Left lung (tissue), 10 donors: ENCODE measurements around the gene XPC. TPM values are rescaled to one million over a fixed set of nuclear protein-coding genes. Genes with fewer than 3 reads are reported as not detected.

Experiments
- ATAC-seq: fragments of 200-7000 bp; cut with Tn5 transposase; one replicate; pipeline ENCODE4 v1.9.1; 2020; ENCODE audit warnings: moderate library complexity
- DNase-seq, 4 donors: peaks; one replicate each; pipeline ENCODE4 v3.0.0-alpha.2; 2013 to 2020
- H3K27ac ChIP-seq, 2 donors: fragments of 200-600 bp; sonication (generic) in 1 of 2; one replicate each; pipeline versions ENCODE4 v1.5.0 to v1.8.0; 2020 to 2021
- H3K27me3 ChIP-seq, 2 donors: fragments of 200-600 bp; sonication (generic) in 1 of 2; one replicate each; pipeline versions ENCODE4 v1.5.0 to v1.8.0; 2020 to 2021
- H3K36me3 ChIP-seq, 2 donors: fragments of 200-600 bp; sonication (generic) in 1 of 2; one replicate each; pipeline versions ENCODE4 v1.5.0 to v1.8.0; 2020 to 2021
- H3K4me1 ChIP-seq, 2 donors: fragments of 200-600 bp; one replicate each; pipeline ENCODE4 v1.8.0; 2021
- H3K4me3 ChIP-seq, 2 donors: fragments of 200-600 bp; sonication (generic) in 1 of 2; one replicate each; pipeline versions ENCODE4 v1.5.0 to v1.8.0; 2020 to 2021; ENCODE audit warnings: mild to moderate bottlenecking in 1 of 2
- H3K9me3 ChIP-seq, 2 donors: fragments of 200-600 bp; sonication (generic) in 1 of 2; one replicate each; pipeline versions ENCODE4 v1.5.0 to v1.8.0; 2020 to 2021
- CTCF ChIP-seq, 2 donors: fragments of 200-600 bp; sonication (generic) in 1 of 2; IDR thresholded peaks; one replicate each; pipeline versions ENCODE4 v1.5.0 to v1.8.0; 2021; ENCODE audit warnings: antibody characterized with exemption in 2 of 2
- intact Hi-C, 2 donors: fragments of 100-400 bp; cut with DNase I; formaldehyde crosslinking; loops; one replicate each; pipeline versions ENCODE4 v1.11.2 to v1.14.2; 2022
- polyA plus RNA-seq, 6 donors: library from polyadenylated mRNA; unstranded; fragments of 120-200 nt; gene quantifications; one replicate each; pipeline ENCODE4 v1.2.1, GENCODE V29; 2013; ENCODE audit not compliant: insufficient read length in 6 of 6
- total RNA-seq, 2 donors: library from RNA; stranded (reverse); fragmentation: NEBNext Ultra II Directional; extraction: Animal tissue kit (Norgen Biotek cat#: 25700); gene quantifications; one replicate each; pipeline ENCODE4 v1.2.1, GENCODE V29; 2021
- donor health status: DM: no; HTN: yes; CAD: no.
- donor health status: DM: no; HTN: no; CAD: no.

XPC gene
- total and polyA plus RNA-seq, 8 donors: 23.9 to 47.6 (median 43.2) TPM

DNA sequence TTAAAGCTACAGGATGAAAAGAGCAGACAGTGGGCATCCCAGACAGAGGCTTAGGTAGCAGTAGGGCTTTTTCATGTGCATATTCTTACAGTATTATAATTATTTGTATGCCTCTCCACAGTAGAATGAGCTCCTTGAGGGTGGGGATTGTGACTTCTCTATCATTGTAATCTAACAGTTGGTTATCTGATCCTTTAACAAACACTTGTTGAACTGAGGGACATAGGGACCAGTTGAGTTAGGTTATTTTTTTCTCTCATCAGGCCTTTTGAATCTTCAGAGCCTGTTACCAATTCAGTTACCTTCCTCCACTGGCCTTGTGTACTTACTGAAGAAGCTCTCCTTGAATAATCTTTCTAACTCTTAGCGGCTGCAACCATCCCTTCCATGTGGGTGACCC is 1.4 kb upstream of the XPC start:
- intact Hi-C loops: loop anchor here in 1 of 2 donors (2.0 kb wide), 1 partner anchor 35 kb away; no protein-coding TSS in a partner anchor
- no peaks in the 10 kb centered on the region for H3K9me3 ChIP-seq
- no peak for TF ChIP-seq CTCF (IDR thresholded peaks at IDR 0.05)
- H3K27ac ChIP-seq: no peak overlapping the region
- DNase-seq (no peak), ATAC-seq (no peak)
- H3K4me3 ChIP-seq: peak overlapping the region in 1 of 2 donors; percentile 74
- H3K36me3 ChIP-seq: peaks cover 0 to 31% of the 10 kb centered on the region in 2 donors
- no peaks in the 10 kb centered on the region for H3K27me3 ChIP-seq
- H3K4me1 ChIP-seq: peaks cover 10 to 53% of the 10 kb centered on the region in 2 donors

GRCh38 chr3:14179114-14179465 is 689 bp upstream of the XPC start:
- H3K27me3 ChIP-seq: no peaks in the 10 kb centered on the region
- TF ChIP-seq CTCF (IDR thresholded peaks at IDR 0.05): no peak
- no peaks in the 10 kb centered on the region for H3K9me3 ChIP-seq
- no peak for ATAC-seq
- peak overlapping the region; percentile 72 to 74 for H3K4me3 ChIP-seq
- H3K27ac ChIP-seq: peak overlapping the region; percentile 92 to 96
- H3K4me1 ChIP-seq: peaks cover 10 to 53% of the 10 kb centered on the region in 2 donors
- intact Hi-C loops: loop anchor here in 1 of 2 donors (2.0 kb wide), 1 partner anchor 34 kb away; no protein-coding TSS in a partner anchor
- no peak for DNase-seq
- peaks cover 0 to 25% of the 10 kb centered on the region in 2 donors for H3K36me3 ChIP-seq

GRCh38 chr3:14177580-14178246 is 688 bp downstream of the XPC start:
- peak overlapping the region; percentile 92 to 96 for H3K27ac ChIP-seq
- no peak for TF ChIP-seq CTCF (IDR thresholded peaks at IDR 0.05)
- ATAC-seq (peak; percentile 47), DNase-seq (no peak)
- peak overlapping the region; percentile 72 to 74 for H3K4me3 ChIP-seq
- H3K9me3 ChIP-seq: no peaks in the 10 kb centered on the region
- intact Hi-C loops: loop anchor here in 1 of 2 donors (2.0 kb wide), 1 partner anchor 33 kb away; no protein-coding TSS in a partner anchor
- H3K4me1 ChIP-seq: peaks cover 10 to 51% of the 10 kb centered on the region in 2 donors
- H3K36me3 ChIP-seq: peaks cover 0 to 17% of the 10 kb centered on the region in 2 donors
- no peaks in the 10 kb centered on the region for H3K27me3 ChIP-seq

- no peak overlapping the region for H3K27ac ChIP-seq
- no peak for TF ChIP-seq CTCF (IDR thresholded peaks at IDR 0.05)
- no peak for DNase-seq
Observed at GRCh38 chr3:14175383-14176037, 2.9 kb downstream of the XPC start.

GRCh38 chr3:14174483-14174882 is 3.9 kb downstream of the XPC start:
- H3K36me3 ChIP-seq: peaks cover 0 to 33% of the 10 kb centered on the region in 2 donors
- TF ChIP-seq CTCF (IDR thresholded peaks at IDR 0.05): no peak
- peaks cover 10 to 36% of the 10 kb centered on the region in 2 donors for H3K4me1 ChIP-seq
- intact Hi-C loops: no loop called here
- H3K27me3 ChIP-seq: no peaks in the 10 kb centered on the region
- H3K4me3 ChIP-seq: no peak overlapping the region
- ATAC-seq (no peak), DNase-seq (no peak)
- no peak overlapping the region for H3K27ac ChIP-seq
- no peaks in the 10 kb centered on the region for H3K9me3 ChIP-seq

More at GRCh38 chr3:14175383-14176037, 2.9 kb downstream of the XPC start:
- Histone ChIP-seq H3K4me1 (peaks cover 10 to 42% of the 10 kb centered on the region in 2 donors), H3K4me3 (no peak overlapping the region), H3K9me3 (no peaks in the 10 kb centered on the region), H3K27me3 (no peaks in the 10 kb centered on the region), H3K36me3 (peaks cover 0 to 23% of the 10 kb centered on the region in 2 donors)
- no peak for ATAC-seq
- intact Hi-C loops: no loop called here
